GM12891 (cell line): ENCODE results near the gene EVI5L.

Experiments
- POLR2A ChIP-seq: IDR thresholded peaks from 2 replicates; pipeline ENCODE4 v1.6.1; 2011; ENCODE audit warnings: low read depth, low read length, control low read depth
- TAF1 ChIP-seq: IDR thresholded peaks from 2 replicates; pipeline ENCODE4 v1.6.1; 2011; ENCODE audit warnings: low read depth, low read length, control low read depth

DNA sequence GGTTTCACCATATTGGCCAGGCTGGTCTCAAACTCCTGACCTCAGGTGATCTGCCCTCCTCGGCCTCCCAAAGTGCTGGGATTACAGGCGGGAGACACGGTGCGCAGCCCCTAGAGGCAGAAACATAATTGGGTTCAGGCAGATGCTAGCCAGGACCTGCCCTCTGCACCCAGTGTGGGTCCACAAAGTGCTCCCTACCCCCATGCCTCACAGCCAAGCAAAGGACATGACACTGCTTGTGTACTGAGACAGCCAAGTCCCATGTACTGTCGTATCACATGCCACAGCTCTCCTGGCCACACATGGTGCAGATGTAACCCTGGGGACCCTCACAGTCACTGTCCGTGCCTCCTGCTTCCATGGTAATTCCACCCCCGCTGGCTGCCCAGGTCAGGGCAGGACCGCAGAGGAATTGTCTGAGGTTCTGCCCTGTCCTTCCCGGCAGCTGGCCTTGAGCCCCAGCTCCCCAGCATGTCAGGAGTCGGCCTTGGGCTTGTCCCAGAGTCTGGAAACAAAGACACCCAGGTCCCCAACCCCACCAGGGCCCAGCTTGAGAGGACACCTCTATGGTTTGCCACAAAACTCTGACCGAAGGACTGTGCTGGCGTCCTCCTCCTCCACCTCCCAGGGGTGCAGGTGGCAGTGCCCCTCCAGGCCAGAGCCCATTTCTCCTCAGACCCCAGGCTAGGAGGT is 36.5 kb downstream of the EVI5L start:
- TF ChIP-seq POLR2A (no peak), TAF1 (no peak)
